Liver (tissue), 3 donors: Measurements from ENCODE around the gene SGCD.

Source experiments
- EGR1 ChIP-seq, 2 donors: IDR thresholded peaks; 2 replicates each; pipeline ENCODE4 v1.6.1; 2016 to 2018; ENCODE audit warnings: antibody characterized with exemption in 2 of 2, low read depth in 2 of 2
- GABPA ChIP-seq, 2 donors: IDR thresholded peaks in 1 of 2; conservative IDR thresholded peaks in 1 of 2; 2 replicates each; pipeline ENCODE4 v1.6.1; 2016; ENCODE audit warnings: antibody characterized with exemption in 2 of 2, mild to moderate bottlenecking in 1 of 2, moderate library complexity in 1 of 2
- RAD21 ChIP-seq, 2 donors: IDR thresholded peaks; 2 replicates each; pipeline ENCODE4 v1.6.1; 2016; ENCODE audit warnings: antibody characterized with exemption in 2 of 2, mild to moderate bottlenecking in 2 of 2
- RXRA ChIP-seq, 2 donors: IDR thresholded peaks; 2 replicates each; pipeline ENCODE4 v1.6.1; 2017 to 2018; ENCODE audit warnings: antibody characterized with exemption in 2 of 2, mild to moderate bottlenecking in 1 of 2
- SP1 ChIP-seq: IDR thresholded peaks from 2 replicates; pipeline ENCODE4 v1.6.1; 2018; ENCODE audit warnings: antibody characterized with exemption, mild to moderate bottlenecking
- TAF1 ChIP-seq: conservative IDR thresholded peaks from 2 replicates; pipeline ENCODE4 v1.6.1; 2016; ENCODE audit warnings: antibody characterized with exemption, mild to moderate bottlenecking
- TF ChIP-seq, protein P1 (sequence below): fragments of 150-350 bp; IDR thresholded peaks from 2 replicates; pipeline ENCODE4 v1.5.1; 2017; ENCODE audit warnings: improper control_type of control experiment, low read depth, low read length; ENCODE audit not compliant: missing input control
- TF ChIP-seq, protein P2 (sequence below): IDR thresholded peaks from 2 replicates; pipeline ENCODE4 v1.6.1; 2016; ENCODE audit warnings: antibody characterized with exemption
- TF ChIP-seq, protein P3 (sequence below): IDR thresholded peaks from 2 replicates; pipeline ENCODE4 v1.6.1; 2016; ENCODE audit warnings: antibody characterized with exemption
- donor health status: healthy.
- donor health status: healthy.

DNA sequence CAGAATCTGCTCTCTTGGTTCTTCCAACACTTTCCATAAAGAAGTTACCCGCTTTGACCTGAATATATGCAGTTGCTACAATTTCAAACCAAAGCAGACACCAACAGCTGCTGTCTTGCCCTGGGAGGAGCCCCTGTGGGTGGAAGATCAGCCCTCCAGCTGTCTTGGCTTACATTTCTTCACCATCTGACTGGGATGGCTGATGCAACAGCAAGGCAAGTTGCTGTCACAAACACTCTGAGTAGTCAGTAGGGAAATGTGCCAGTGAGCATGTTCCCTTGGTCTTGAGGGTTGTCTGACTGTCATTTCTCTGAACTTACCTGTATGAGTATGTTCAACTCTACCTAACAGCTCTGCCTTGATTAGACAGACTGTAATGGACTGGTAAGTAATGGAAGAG is 152.9 kb downstream of the SGCD start:
- TF ChIP-seq, protein P1, sequence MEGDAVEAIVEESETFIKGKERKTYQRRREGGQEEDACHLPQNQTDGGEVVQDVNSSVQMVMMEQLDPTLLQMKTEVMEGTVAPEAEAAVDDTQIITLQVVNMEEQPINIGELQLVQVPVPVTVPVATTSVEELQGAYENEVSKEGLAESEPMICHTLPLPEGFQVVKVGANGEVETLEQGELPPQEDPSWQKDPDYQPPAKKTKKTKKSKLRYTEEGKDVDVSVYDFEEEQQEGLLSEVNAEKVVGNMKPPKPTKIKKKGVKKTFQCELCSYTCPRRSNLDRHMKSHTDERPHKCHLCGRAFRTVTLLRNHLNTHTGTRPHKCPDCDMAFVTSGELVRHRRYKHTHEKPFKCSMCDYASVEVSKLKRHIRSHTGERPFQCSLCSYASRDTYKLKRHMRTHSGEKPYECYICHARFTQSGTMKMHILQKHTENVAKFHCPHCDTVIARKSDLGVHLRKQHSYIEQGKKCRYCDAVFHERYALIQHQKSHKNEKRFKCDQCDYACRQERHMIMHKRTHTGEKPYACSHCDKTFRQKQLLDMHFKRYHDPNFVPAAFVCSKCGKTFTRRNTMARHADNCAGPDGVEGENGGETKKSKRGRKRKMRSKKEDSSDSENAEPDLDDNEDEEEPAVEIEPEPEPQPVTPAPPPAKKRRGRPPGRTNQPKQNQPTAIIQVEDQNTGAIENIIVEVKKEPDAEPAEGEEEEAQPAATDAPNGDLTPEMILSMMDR, result no peak
- TF ChIP-seq TAF1 (no peak), RXRA (IDR thresholded peaks at IDR 0.05) (no peak), GABPA (IDR thresholded peaks at IDR 0.05 in 1 of 2, conservative IDR thresholded peaks at IDR 0.05 in 1 of 2) (no peak), RAD21 (IDR thresholded peaks at IDR 0.05) (no peak), SP1 (no peak), EGR1 (IDR thresholded peaks at IDR 0.05; ENCODE audit: low read depth in 2 of 2) (no peak)
- TF ChIP-seq, protein P2, sequence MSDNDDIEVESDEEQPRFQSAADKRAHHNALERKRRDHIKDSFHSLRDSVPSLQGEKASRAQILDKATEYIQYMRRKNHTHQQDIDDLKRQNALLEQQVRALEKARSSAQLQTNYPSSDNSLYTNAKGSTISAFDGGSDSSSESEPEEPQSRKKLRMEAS, result no peak
- TF ChIP-seq, protein P3, sequence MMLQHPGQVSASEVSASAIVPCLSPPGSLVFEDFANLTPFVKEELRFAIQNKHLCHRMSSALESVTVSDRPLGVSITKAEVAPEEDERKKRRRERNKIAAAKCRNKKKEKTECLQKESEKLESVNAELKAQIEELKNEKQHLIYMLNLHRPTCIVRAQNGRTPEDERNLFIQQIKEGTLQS, result no peak
